ENCODE results near the gene XYLT2.
"Not testable (repeated sequence)": the region's sequence is repeated elsewhere in the genome, so short reads cannot be mapped to it uniquely, and the experiment has no call there.

The XYLT2 gene

GRCh38 chr17:50312308-50312707, 33.6 kb upstream of the XYLT2 start:
- TF ChIP-seq CTCF (IDR thresholded peaks at IDR 0.05; ENCODE audit: extremely low read depth, missing control alignments), result no peak
- no peak for DNase-seq (ENCODE audit: low spot score)

- DNase-seq (ENCODE audit: low spot score), result no peak
- TF ChIP-seq CTCF (IDR thresholded peaks at IDR 0.05; ENCODE audit: extremely low read depth, missing control alignments), result no peak
Measured at GRCh38 chr17:50314456-50315011, 31.4 kb upstream of the XYLT2 start.

GRCh38 chr17:50316016-50316587, 29.8 kb upstream of the XYLT2 start:
- no peak for TF ChIP-seq CTCF (IDR thresholded peaks at IDR 0.05; ENCODE audit: extremely low read depth, missing control alignments)
- no peak for DNase-seq (ENCODE audit: low spot score)

- DNase-seq (ENCODE audit: low spot score), result not testable (repeated sequence)
Measured at GRCh38 chr17:50316660-50317059, 29.3 kb upstream of the XYLT2 start.

GRCh38 chr17:50317121-50317520, 28.8 kb upstream of the XYLT2 start:
- TF ChIP-seq CTCF (IDR thresholded peaks at IDR 0.05; ENCODE audit: extremely low read depth, missing control alignments), result no peak
- DNase-seq (ENCODE audit: low spot score), result no peak

GRCh38 chr17:50318501-50319285, 27.2 kb upstream of the XYLT2 start:
- no peak for TF ChIP-seq CTCF (IDR thresholded peaks at IDR 0.05; ENCODE audit: extremely low read depth, missing control alignments)
- DNase-seq (ENCODE audit: low spot score), result no peak

- no peak for TF ChIP-seq CTCF (IDR thresholded peaks at IDR 0.05; ENCODE audit: extremely low read depth, missing control alignments)
- no peak for DNase-seq (ENCODE audit: low spot score)
Measured at GRCh38 chr17:50319306-50320004, 26.5 kb upstream of the XYLT2 start.

All from GM20000 (cell line).